Endothelial cell of umbilical vein (primary cell): ENCODE measurements around the gene SDCCAG8. TPM values are rescaled to one million over a fixed set of nuclear protein-coding genes. Genes with fewer than 3 reads are reported as not detected.

Experiments
- BruUV-seq: library from RNA; stranded (reverse); fragments of 400-500 nt; replicated peaks from 2 replicates; lab custom pipeline; 2021; lab: Mats Ljungman, UMichigan
- CTCF ChIA-PET: fragments of 300-600, 350-600 bp; sonication (Branson Sonifier 250); formaldehyde crosslinking; loops from one replicate; lab custom pipeline; 2021; ENCODE audit warnings: antibody characterized with exemption, inconsistent platforms; lab: Charles Lee
- POLR2A ChIA-PET: fragments of 300-600, 350-600 bp; sonication (Branson Sonifier 250); formaldehyde crosslinking; loops from one replicate; lab custom pipeline; 2021; ENCODE audit warnings: antibody characterized with exemption, inconsistent platforms; lab: Charles Lee
- DNase-seq: peaks from one replicate; pipeline ENCODE4 v3.0.0-alpha.2; 2011; ENCODE audit warnings: low read depth, low spot score
- FAIRE-seq: peaks from 2 replicates; lab custom pipeline; 2011; peaks lifted over from hg19 to GRCh38; lab: Jason Lieb, UNC
- H2AFZ ChIP-seq: 2 replicates; pipeline ENCODE4 v1.6.0; 2012; ENCODE audit warnings: low read depth, low read length, control low read depth, inconsistent platforms
- H3K27ac ChIP-seq: 2 replicates; pipeline ENCODE4 v1.5.1; 2011; ENCODE audit warnings: low read depth, mild to moderate bottlenecking, control low read depth, low read length, moderate library complexity; ENCODE audit not compliant: insufficient read depth
- H3K27me3 ChIP-seq, 2 experiments: 2 replicates each; pipeline versions ENCODE4 v1.6.0 to v1.6.1; 2011; ENCODE audit warnings: low read length in 2 of 2, mixed read lengths in 1 of 2; ENCODE audit not compliant: control insufficient read depth in 2 of 2, insufficient read depth in 2 of 2
- H3K36me3 ChIP-seq, 2 experiments: 2 replicates in 1 of 2; 3 replicates in 1 of 2; pipeline ENCODE4 v1.5.1; 2011; ENCODE audit warnings: low read length in 2 of 2, mild to moderate bottlenecking in 1 of 2, moderate library complexity in 1 of 2; ENCODE audit not compliant: control insufficient read depth in 2 of 2, insufficient read depth in 2 of 2; ENCODE audit errors: extremely low read depth in 1 of 2
- H3K4me1 ChIP-seq: 3 replicates; pipeline ENCODE4 v1.5.1; 2011; ENCODE audit warnings: mild to moderate bottlenecking, low read length; ENCODE audit not compliant: control insufficient read depth, insufficient read depth; ENCODE audit errors: extremely low read depth
- H3K4me2 ChIP-seq: 2 replicates; pipeline ENCODE4 v1.6.1; 2011; ENCODE audit warnings: low read length, control low read depth, mixed read lengths; ENCODE audit not compliant: insufficient read depth
- H3K4me3 ChIP-seq, 3 experiments: fragments of 200-600 bp in 1 of 3; sonication (generic), shearing (Covaris generic) in 1 of 3; replicated peaks in 1 of 3; 2 replicates each; pipeline ENCODE4 v1.5.1; 2011 to 2016; ENCODE audit warnings: control low read depth in 3 of 3, low read length in 3 of 3, mild to moderate bottlenecking in 2 of 3, inconsistent platforms in 1 of 3, low read depth in 1 of 3, moderate library complexity in 1 of 3; ENCODE audit not compliant: insufficient read depth in 1 of 3
- H3K79me2 ChIP-seq: 2 replicates; pipeline ENCODE4 v1.6.0; 2012; ENCODE audit warnings: low read length, inconsistent platforms; ENCODE audit not compliant: control insufficient read depth, insufficient read depth
- H3K9ac ChIP-seq: replicated peaks from 2 replicates; pipeline ENCODE3; 2011; ENCODE audit warnings: low read length, control low read depth; ENCODE audit not compliant: insufficient read depth; ENCODE audit errors: extremely low read depth
- H3K9me1 ChIP-seq: replicated peaks from 3 replicates; pipeline ENCODE4 v1.6.0; 2011; ENCODE audit warnings: mild to moderate bottlenecking, low read length; ENCODE audit not compliant: control insufficient read depth, insufficient read depth; ENCODE audit errors: extremely low read depth
- H3K9me3 ChIP-seq: replicated peaks from 2 replicates; pipeline ENCODE4 v1.5.1; 2012; ENCODE audit warnings: low read length, inconsistent platforms; ENCODE audit not compliant: control insufficient read depth, insufficient read depth
- H4K20me1 ChIP-seq: replicated peaks from 2 replicates; pipeline ENCODE3; 2011; ENCODE audit warnings: mild to moderate bottlenecking, low read length; ENCODE audit not compliant: control insufficient read depth, insufficient read depth; ENCODE audit errors: extremely low read depth
- GATA2 ChIP-seq: IDR thresholded peaks from 2 replicates; pipeline ENCODE4 v1.7.0; 2011; ENCODE audit warnings: low read depth, mild to moderate bottlenecking, moderate library complexity, mixed read lengths, low read length; ENCODE audit not compliant: insufficient read length, insufficient read depth
- JUN ChIP-seq: IDR thresholded peaks from 2 replicates; pipeline ENCODE4 v1.6.1; 2011; ENCODE audit warnings: borderline replicate concordance, low read depth; ENCODE audit not compliant: insufficient read length, insufficient read depth
- MYC ChIP-seq: IDR thresholded peaks from one replicate; pipeline ENCODE4 v1.6.1; 2011; ENCODE audit warnings: mild to moderate bottlenecking, low read depth, low read length
- dilution Hi-C: fragments of 300-500 bp; cut with MboI; formaldehyde crosslinking; loops from one replicate; pipeline ENCODE4 v1.15.0; 2019; ENCODE audit warnings: low sequenced_read_pairs; ENCODE audit not compliant: extremely low pct_ligation_motif_present
- intact Hi-C: fragments of 100-400 bp; cut with micrococcal nuclease; formaldehyde crosslinking; loops from one replicate; pipeline ENCODE4 v1.10.0; 2022
- polyA plus RNA-seq, 4 experiments: library from polyadenylated mRNA; depleted of rRNA in 3 of 4; stranded (reverse) in 3 of 4; unstranded in 1 of 4; fragments of >200 nt; gene quantifications; 2 replicates each; pipeline versions ENCODE4 v1.2.1 to v1.2.3, GENCODE V29; 2011 to 2012; ENCODE audit warnings: missing spikeins in 1 of 4
- total RNA-seq: library from RNA; stranded (reverse); gene quantifications from 2 replicates; pipeline ENCODE4 v1.2.3, GENCODE V29; 2021
- TF ChIP-seq, protein P1 (sequence below), 2 donors: IDR thresholded peaks; 1 replicate in 1 of 2; 2 replicates in 1 of 2; pipeline ENCODE4 v1.5.1; 2011; ENCODE audit warnings: low read length in 2 of 2, mild to moderate bottlenecking in 2 of 2, moderate library complexity in 2 of 2, control low read depth in 1 of 2, inconsistent platforms in 1 of 2, low read depth in 1 of 2; ENCODE audit not compliant: insufficient read depth in 1 of 2; ENCODE audit errors: extremely low read depth in 1 of 2

SDCCAG8 gene
- total and polyA plus RNA-seq, 2 donors (not counting 3 experiments of a cell fraction or from before 2014, with no cell fraction given) = 14.6 to 25.7 TPM

DNA sequence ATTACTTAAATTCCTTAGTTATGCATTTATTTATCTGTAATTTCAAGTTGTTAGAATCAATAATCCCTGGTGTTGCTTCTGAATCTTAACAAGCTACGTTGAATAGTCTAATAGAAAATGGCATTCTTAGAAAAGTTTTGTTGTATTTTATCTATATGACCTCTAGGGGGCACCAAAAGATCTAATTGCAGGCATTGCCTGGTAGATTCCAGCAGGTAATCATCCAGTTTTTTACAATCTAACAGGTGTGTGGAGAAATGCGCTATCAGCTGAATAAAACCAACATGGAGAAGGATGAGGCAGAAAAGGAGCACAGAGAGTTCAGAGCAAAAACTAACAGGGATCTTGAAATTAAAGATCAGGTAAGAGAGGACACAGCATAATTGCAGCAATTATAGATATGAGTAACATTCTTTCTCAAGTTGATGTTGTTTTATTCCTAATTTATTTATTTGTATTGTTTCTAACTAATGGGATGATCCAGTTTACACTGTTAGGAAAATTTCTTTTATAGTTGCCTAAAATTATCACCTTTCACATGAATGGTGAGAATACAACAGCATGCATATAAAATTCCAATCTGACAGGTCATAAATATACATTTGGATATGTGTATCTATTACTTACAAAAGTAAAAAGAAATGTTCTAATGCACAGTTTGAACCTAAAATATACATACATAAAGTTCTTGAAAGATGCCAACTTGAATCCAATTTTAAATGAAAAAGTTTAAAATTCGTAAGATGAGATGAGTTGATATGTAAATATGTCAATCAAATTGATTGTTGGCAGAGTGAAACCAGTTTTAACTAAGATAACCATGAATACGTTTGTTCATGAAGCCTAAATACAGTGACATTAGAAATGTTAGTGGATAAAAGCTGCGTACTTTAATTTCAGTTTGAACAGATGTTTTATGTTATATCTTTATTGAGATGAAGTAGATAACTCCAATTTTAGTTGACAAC, 88.4 kb downstream of the SDCCAG8 start:
- dilution Hi-C loops = no loop called here
- Histone ChIP-seq H3K9me3 (no peaks in the 10 kb centered on the region), H3K9ac (no peak overlapping the region), H3K36me3 (peaks cover 2 to 3% of the 10 kb centered on the region in 2 experiments), H3K27me3 (no peaks in the 10 kb centered on the region), H3K4me3 (no peak overlapping the region), H3K4me1 (peaks cover 17% of the 10 kb centered on the region), H3K79me2 (no peaks in the 10 kb centered on the region), H3K9me1 (no peaks in the 10 kb centered on the region), H4K20me1 (no peaks in the 10 kb centered on the region), H3K27ac (no peak overlapping the region), H2AFZ (no peak overlapping the region), H3K4me2 (no peak overlapping the region)
- BruUV-seq = no TSS peak
- intact Hi-C loops = loop anchor here (1.0 to 10.0 kb wide), 8 partner anchors 128 to 1111 kb away; partner anchors contain the start of genes ADSS2 and AKT3
- POLR2A ChIA-PET = no interaction called here
- no peak for TF ChIP-seq JUN
- no peak for TF ChIP-seq GATA2
- TF ChIP-seq, protein P1, sequence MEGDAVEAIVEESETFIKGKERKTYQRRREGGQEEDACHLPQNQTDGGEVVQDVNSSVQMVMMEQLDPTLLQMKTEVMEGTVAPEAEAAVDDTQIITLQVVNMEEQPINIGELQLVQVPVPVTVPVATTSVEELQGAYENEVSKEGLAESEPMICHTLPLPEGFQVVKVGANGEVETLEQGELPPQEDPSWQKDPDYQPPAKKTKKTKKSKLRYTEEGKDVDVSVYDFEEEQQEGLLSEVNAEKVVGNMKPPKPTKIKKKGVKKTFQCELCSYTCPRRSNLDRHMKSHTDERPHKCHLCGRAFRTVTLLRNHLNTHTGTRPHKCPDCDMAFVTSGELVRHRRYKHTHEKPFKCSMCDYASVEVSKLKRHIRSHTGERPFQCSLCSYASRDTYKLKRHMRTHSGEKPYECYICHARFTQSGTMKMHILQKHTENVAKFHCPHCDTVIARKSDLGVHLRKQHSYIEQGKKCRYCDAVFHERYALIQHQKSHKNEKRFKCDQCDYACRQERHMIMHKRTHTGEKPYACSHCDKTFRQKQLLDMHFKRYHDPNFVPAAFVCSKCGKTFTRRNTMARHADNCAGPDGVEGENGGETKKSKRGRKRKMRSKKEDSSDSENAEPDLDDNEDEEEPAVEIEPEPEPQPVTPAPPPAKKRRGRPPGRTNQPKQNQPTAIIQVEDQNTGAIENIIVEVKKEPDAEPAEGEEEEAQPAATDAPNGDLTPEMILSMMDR (IDR thresholded peaks at IDR 0.05; ENCODE audit: extremely low read depth in 1 of 2, insufficient read depth in 1 of 2, low read depth in 1 of 2, low read length in 2 of 2) = peak; percentile 20 to 37
- no peak for TF ChIP-seq MYC
- CTCF ChIA-PET = interaction anchor here (0.6 to 4.1 kb wide), 63 partner anchors 9 to 1256 kb away, joined by 3 to 92 read pairs (median 4); partner anchors contain the start of genes CEP170, SDCCAG8 and ZBTB18
- DNase-seq = peak; percentile 51
- FAIRE-seq = peak; percentile 48
